ENCODE data around the gene HAUS5.
"Not testable (repeated sequence)": the region's sequence is repeated elsewhere in the genome, so short reads cannot be mapped to it uniquely, and the experiment has no call there.

Gene HAUS5

DNA sequence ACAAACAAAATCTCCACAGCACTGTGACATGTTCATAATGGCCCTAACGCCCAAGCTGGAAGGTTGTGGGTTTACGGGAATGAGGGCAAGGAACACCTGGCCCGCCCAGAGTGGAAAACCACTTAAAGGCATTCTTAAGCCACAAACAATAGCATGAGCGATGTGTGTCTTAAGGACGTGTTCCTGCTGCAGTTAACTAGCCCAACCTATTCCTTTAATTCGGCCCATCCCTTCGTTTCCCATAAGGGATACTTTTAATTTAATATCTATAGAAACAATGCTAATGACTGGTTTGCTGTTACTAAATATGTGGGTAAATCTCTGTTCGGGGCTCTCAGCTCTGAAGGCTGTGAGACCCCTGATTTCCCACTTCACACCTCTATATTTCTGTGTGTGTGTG, 5.4 kb upstream of the HAUS5 start:
- in situ Hi-C loops (cut with MboI; ENCODE audit: low sequenced_read_pairs), result not testable (repeated sequence)

DNA sequence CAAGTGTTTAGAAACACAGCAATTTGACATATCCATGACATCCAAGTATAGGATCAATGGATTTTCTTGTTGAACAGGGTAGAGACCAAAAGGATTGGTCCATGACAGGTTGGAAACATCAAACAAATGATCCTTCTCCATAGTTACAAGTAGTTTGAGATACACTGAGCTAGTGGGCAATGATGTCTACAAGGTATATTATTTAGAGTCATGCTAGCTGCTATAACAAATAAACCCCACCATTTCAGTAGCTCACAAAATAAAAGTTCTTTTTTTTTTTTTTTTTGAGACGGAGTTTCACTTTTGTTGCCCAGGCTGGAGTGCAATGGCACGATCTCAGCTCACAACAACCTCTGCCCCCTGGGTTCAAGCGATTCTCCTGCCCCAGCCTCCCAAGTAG, 4.9 kb upstream of the HAUS5 start:
- in situ Hi-C loops (cut with MboI; ENCODE audit: low sequenced_read_pairs), result no loop called here

DNA sequence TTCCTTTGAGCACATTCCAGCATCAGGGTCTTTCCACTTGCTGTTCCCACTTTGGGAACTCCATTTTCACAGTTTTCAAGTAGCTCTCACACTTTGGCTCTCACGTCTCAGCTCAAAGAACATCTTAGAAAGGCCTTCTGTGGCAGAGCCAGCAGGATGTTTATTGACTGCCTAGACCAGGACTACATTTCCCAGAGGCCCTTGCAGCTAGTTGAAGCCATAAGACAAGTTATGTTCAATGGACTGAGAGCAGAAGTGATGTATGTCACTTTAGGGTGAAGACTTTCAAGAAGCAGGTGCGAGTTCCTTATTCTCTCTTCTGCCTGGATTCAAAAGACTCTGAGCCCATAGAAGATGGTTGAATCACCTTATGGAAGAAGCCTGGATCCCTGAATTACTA, 4.3 kb upstream of the HAUS5 start:
- in situ Hi-C loops (cut with MboI; ENCODE audit: low sequenced_read_pairs), result no loop called here

DNA sequence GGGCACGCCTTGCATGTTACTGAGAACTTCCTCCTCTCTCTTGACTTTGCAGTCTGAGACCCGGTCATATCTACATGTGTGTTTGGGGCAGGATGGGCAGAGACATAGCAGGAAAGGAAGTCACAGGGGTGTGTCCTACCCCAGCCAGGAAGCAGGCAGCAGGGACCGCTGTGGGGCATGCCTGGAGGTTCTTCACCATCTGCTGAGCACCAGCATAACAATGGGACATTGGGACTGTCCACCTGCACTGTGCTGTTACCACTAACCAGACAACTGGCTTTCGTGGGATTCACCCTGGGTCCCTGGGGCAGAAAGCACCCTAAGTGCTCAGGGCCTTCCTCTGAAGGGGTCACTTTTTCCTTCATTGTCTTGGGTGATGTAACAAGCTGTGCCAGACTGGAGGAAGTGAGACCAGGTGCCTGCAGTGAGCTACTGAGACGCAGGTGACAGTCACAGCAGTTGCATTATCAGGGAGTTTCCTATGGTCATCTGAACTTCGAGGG, 2.6 kb upstream of the HAUS5 start:
- in situ Hi-C loops (cut with MboI; ENCODE audit: low sequenced_read_pairs), result no loop called here

DNA sequence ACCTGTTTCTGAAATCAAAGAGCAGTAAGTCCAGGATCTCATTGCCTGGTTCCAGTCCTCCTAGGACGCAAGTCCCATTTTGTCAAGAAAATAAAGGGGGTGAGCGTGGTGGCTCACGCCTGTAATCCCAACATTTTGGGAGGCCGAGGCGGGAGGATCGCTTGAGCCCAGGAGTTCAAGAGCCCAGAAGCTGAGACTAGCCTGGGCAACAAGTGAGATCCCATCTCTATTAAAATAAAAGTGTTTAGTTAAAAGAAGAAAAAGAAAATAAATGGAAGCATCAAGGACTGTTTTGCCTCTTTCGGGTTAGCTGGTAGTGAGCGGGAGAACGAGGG, 344 bp upstream of the HAUS5 start:
- in situ Hi-C loops (cut with MboI; ENCODE audit: low sequenced_read_pairs), result no loop called here

DNA sequence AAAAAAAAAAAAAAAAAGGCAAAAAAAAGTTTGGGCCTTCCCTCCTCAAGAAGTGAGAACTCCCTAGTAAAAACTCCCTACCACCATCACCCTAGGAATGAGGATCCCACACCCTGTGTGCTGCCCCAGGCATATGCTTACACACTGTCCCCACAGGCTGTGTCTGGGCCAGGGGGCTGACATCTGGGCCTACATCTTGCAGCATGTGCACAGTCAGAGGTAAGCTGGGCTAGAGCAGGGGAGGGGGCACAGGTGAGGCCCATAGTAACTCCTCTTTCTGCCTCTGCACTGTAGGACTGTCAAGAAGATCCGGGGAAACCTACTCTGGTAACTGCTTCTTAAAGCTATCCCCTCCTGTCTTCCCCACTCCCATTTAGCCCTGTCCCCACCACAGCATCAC, 1.0 kb downstream of the HAUS5 start:
- in situ Hi-C loops (cut with MboI; ENCODE audit: low sequenced_read_pairs), result no loop called here

DNA sequence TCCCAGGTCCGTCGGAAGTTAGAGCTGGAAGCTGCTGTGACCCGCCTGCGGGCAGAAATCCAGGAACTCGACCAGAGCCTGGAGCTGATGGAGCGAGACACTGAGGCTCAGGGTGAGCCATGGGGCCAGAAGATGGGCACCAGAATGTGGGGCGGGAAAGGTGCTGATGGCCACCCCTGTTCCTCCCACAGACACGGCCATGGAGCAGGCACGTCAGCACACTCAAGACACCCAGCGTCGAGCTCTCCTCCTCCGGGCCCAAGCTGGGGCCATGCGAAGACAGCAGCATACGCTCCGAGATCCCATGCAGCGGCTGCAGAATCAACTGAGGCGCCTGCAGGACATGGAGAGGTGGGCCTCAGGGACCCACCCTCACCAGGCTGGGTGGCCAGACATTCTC, 2.5 kb downstream of the HAUS5 start:
- in situ Hi-C loops (cut with MboI; ENCODE audit: low sequenced_read_pairs), result no loop called here

DNA sequence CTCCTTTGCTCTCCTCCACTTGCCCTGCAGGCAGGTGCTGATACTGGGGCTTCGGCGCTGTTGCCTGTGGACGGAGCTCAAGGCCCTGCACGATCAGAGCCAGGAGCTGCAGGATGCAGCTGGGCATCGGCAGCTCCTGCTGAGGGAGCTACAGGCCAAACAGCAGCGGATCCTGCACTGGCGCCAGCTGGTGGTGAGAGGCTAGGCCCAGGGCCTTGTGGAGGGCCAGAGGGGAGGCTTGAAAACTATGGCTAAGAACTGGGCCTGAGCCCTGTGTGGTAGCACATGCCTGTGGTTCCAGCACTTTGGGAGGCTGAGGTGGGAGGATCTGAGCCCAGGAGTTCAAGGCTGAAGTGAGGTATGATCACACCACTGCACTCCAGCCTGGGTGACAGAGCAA, 6.3 kb downstream of the HAUS5 start:
- in situ Hi-C loops (cut with MboI; ENCODE audit: low sequenced_read_pairs), result no loop called here

DNA sequence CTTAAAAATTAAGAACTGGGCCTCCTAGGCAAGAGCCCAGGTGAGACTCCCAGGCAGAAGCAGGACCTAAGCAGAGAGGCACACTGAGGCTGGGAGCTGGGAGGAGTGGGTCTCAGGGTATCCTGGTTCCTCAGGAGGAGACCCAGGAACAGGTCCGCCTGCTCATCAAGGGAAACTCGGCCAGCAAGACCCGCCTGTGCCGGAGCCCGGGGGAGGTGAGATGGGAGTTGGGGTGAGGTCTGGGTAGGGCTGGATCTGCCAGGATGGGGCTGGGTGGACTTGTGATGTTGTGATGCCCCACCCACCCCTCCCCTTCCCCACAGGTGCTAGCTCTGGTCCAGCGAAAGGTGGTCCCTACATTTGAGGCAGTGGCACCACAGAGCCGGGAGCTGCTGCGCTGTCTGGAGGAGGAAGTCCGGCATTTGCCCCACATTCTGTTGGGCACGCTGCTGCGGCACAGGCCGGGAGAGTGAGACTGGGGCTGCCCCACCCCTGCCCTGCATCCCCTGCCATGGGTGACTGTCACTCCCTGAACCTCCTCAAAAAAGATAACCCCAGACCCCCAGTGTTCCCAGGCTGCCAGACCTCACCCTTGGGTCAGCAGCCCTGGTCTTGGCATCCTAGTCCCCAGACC, 6.9 kb downstream of the HAUS5 start:
- in situ Hi-C loops (cut with MboI; ENCODE audit: low sequenced_read_pairs), result no loop called here

DNA sequence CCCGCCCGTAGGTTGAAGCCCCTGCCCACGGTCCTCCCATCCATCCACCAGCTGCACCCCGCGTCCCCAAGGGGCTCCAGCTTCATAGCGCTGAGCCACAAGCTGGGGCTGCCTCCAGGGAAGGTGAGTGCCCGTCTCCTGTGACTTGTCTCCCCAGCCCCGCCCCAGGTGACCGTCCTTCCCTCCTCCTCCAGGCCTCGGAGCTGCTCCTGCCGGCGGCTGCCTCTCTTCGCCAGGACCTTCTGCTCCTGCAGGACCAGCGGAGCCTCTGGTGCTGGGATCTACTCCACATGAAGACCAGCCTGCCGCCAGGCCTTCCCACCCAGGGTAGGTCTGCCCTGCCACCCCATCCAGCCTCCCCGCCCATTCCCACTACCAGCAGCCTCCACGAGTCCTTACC, 7.5 kb downstream of the HAUS5 start:
- in situ Hi-C loops (cut with MboI; ENCODE audit: low sequenced_read_pairs), result no loop called here

DNA sequence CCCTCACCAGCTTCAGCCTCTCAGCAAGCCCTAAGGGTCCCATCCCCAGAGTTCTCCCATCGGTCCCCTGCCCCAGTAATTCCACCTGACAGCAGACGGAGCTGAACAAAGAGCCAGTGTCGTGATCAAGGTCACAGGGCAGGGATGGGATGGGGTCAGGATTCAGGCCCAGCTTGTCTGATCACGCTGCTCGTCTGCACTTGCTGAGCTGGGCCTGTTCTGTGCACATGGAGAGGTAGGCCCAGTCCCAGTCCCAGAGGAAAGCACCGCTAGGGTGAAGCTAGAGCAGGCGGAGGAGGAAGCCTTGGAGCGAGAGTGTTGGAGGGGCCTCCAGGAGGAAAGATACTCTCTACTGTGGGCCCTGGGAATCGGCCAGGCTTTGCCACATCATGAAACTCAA, 9.2 kb downstream of the HAUS5 start:
- in situ Hi-C loops (cut with MboI; ENCODE audit: low sequenced_read_pairs), result no loop called here

DNA sequence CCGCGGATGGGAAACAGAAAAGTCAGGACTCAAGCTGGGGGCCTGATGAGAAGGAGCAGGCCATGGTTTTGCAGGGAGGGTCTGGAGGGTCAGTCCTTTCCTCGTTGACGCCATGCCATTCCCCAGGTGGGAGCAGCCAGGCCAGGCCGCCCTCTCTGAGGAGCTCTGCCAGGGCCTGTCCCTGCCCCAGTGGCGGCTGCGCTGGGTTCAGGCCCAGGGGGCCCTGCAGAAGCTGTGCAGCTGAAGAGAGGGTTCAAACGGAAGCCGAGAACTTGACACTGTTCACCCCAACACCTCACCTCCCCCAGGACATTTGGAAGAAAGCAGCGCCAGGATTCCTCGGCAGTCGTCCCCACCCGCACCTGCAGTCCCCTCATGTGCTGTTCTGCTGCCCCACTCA, 10.2 kb downstream of the HAUS5 start:
- in situ Hi-C loops (cut with MboI; ENCODE audit: low sequenced_read_pairs), result no loop called here

DNA sequence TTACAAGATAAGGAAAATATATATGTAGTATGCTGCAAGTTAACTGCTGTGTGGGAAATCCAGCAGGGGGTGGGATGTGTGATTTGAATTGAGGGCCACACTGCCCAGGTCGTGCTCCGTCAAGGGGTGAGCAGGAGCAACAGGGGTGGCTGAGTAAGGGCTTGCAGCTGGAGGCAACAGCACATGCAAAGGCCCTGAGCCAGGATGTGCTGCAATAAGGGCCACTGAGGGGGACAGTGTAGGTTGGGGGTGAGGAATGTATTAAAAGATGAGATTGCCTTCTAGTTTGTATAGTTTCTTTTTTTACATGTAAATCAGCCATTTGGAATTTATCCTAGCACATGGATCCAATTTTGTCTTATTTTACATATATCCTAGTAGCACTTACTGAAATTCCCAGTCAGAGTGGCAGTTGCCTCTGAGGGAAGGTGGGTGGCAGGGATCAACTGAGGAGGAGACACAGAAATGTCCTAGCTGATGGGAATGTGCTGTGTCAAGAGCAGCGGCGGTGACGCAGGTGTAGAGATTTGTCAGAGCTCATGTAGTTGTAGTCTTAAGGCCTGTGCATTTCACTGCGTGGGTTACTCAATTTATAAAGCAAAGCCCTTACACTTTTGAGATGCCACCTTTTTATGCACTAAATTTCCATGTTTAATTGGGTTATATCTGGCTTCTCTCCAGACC, 10.9 kb downstream of the HAUS5 start:
- in situ Hi-C loops (cut with MboI; ENCODE audit: low sequenced_read_pairs), result no loop called here

DNA sequence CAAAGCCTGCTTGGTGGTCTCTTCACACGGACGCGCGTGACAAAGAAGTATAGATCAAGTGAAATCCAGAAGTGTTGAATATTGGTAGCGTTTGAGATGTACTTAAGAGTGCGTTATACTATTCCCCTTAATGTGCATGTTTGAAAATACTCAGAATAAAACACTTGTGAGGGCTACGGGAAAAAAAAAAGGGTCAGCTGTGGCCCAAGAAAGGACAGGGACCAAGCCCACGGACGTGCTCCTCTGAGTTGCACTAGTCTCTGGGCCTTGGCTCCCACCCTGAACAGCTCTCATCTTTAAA, 15.7 kb downstream of the HAUS5 start:
- in situ Hi-C loops (cut with MboI; ENCODE audit: low sequenced_read_pairs), result no loop called here

DNA sequence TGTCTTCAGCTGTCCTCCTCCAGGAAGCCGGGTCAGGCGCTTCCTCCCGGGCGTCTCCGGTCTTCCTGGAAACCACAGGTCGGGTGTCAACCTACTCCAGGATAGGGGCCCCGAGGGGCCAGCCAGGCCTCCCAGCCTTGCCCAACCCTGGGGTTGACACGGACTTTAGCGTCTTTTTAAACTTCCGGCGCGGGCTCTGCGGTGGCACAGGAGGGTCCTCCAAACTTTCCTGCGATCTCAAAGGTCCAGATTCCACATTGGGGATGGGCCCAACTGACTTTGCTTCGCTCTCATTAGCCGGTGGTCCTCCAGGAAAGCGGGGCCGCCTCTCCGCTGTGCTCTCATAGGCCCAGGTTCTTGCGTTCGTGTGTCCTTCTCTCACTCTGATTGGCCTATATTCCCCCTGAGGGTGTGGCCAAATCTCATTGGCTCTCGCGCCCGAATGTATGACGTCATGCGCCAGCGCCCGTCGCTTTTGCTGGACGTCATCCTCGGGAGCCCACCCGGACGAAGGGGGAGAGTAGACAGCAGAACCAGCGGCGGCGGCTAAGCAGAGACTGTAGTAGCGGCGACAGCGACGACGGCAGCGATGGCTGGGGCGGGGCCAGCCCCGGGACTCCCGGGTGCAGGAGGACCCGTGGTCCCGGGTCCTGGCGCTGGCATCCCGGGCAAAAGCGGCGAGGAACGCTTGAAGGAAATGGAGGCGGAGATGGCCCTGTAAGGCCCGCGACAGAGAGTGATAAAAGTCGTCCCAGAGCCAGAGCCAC, 16.2 kb downstream of the HAUS5 start, which contains the start of gene RBM42:
RBM42 (plus strand) TSS at position 472 of the 767 bp plus-strand sequence; CDS start at position 590, 118 bp downstream.
- in situ Hi-C loops (cut with MboI; ENCODE audit: low sequenced_read_pairs), result no loop called here

DNA sequence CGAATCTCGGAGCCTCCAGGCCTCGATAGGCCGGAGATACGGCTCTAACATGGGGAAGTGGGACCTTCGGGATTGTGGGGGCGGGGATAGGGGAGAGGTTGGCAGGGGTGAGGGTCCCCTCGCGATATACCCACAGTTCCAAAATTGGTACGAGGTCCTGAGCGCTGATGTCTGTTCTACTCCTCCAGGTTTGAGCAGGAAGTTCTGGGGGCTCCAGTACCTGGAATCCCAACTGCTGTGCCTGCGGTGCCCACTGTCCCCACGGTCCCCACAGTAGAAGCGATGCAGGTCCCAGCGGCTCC, 16.7 kb downstream of the HAUS5 start:
- in situ Hi-C loops (cut with MboI; ENCODE audit: low sequenced_read_pairs), result no loop called here

DNA sequence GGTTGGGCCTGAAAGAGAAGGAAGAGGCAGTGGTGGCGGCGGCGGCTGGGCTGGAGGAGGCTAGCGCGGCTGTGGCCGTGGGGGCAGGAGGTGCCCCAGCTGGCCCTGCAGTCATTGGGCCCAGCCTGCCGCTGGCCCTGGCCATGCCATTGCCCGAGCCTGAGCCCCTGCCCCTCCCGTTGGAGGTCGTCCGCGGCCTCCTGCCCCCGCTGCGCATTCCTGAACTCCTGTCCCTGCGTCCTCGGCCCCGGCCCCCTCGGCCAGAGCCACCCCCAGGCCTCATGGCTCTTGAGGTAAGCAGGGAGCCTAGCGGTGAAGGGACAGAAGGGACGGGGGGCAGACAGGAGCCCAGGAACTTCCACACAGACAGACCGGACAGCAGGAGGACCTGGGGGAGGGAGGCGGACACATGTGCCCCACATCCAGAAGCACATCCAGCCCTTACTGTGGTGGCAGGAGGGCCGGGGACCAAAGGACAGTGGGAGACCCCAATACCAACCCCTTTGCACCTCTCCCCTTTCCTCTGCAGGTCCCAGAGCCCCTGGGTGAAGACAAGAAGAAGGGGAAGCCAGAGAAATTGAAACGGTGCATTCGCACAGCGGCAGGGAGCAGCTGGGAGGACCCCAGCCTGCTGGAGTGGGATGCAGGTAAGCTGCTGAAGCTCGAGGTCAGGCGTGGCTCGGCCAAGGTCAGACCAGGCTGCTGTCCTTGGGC, 21.3 kb downstream of the HAUS5 start:
- in situ Hi-C loops (cut with MboI; ENCODE audit: low sequenced_read_pairs), result no loop called here

DNA sequence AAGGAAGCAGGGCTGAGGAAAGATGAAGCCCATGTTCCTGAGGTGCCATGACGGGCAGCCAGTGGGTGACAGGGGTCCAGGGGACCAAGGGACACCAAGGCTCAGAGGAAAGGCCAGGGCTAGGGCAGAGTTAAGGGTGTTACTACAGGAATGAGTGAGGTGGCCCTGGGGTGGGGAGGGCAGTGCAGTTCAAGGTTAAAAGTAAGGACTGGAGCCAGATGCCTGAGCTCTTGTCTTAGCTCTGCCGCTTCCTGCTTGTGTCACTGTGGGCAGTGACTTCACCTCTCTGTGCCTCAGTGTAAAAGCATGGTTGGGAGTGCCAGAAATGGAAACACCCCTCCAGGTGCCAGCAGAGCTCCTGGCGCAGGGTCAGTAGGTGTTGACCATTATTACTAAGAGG, 24.1 kb downstream of the HAUS5 start:
- in situ Hi-C loops (cut with MboI; ENCODE audit: low sequenced_read_pairs), result no loop called here

DNA sequence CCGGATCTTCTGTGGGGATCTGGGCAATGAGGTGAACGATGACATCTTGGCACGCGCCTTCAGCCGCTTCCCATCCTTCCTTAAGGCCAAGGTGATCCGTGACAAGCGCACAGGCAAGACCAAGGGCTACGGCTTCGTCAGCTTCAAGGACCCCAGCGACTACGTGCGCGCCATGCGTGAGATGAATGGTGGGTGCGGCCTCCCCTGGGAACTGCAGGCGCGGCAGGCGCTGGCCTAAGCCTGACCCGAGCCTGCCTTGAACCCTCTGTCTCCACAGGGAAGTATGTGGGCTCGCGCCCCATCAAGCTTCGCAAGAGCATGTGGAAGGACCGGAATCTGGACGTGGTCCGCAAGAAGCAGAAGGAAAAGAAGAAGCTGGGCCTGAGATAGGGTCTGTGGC, 24.6 kb downstream of the HAUS5 start:
- in situ Hi-C loops (cut with MboI; ENCODE audit: low sequenced_read_pairs), result no loop called here

DNA sequence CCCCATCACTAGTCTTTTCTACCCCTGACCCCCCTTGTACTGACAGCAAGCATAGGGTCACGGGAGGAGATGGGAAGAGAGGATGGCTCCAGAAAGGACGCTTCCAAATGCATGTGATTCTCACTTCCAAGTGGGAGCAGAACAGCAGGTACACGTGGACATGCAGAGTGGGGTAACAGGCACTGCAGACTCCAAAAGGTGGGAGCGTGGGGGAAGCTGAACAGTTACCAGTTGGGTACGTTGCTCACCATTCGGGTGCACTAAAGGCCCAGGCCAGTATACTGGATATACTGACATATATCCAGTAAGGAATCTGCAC, 26.7 kb downstream of the HAUS5 start:
- in situ Hi-C loops (cut with MboI; ENCODE audit: low sequenced_read_pairs), result no loop called here

DNA sequence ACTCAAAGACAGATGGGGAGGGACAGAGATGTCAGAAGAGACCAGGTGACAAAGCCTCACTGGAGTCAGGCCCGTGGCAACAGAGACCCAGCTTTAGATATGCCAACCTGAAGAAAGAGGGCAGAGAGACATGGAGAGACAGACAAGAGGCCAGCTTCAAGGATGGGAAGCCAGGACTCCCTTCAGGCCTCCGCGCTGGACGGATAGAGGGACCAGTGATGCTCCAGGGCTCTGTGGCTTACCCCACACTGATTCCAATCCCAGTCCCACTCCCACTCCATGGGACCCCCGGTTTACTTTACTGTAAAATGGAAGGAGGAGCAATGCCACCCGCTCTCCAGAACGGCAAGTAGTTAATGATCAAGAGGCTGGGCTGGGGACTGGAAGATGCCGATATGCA, 27.3 kb downstream of the HAUS5 start:
- in situ Hi-C loops (cut with MboI; ENCODE audit: low sequenced_read_pairs), result no loop called here

DNA sequence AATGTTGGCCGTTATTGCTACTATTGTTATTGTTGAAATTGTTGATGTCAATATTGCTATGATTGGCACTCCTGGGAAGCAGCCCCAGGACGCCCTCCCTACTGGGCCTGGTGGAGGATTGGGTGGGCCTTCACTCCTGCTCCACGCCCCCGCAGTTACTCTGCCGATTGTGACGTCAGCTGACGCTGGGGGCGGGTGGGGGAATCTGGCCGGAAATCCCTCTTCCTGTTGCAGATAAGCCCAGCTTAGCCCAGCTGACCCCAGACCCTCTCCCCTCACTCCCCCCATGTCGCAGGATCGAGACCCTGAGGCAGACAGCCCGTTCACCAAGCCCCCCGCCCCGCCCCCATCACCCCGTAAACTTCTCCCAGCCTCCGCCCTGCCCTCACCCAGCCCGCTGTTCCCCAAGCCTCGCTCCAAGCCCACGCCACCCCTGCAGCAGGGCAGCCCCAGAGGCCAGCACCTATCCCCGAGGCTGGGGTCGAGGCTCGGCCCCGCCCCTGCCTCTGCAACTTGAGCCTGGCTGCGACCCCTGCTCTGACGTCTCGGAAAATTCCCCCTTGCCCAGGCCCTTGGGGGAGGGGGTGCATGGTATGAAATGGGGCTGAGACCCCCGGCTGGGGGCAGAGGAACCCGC, 29.1 kb downstream of the HAUS5 start, which contains the start of gene ETV2:
ETV2 (plus strand) TSS at position 231 of the 637 bp plus-strand sequence. CDS start 716 bp downstream, outside the sequence.
- in situ Hi-C loops (cut with MboI; ENCODE audit: low sequenced_read_pairs), result no loop called here
